ENCODE results near the gene QPCTL. TPM values are rescaled to one million over a fixed set of nuclear protein-coding genes. Genes with fewer than 3 reads are reported as not detected.

The QPCTL gene
- total and polyA plus RNA-seq, 2 of the 13 experiments (the other 11 are each of a cell fraction or from before 2014, with no cell fraction given): 16.0 to 19.1 TPM

GRCh38 chr19:45701676-45702075, 9.2 kb downstream of the QPCTL start (continued):
- TF ChIP-seq TBL1XR1 (IDR thresholded peaks at IDR 0.05; ENCODE audit: borderline replicate concordance, low read length, partially characterized antibody) (no peak), TIGD3 (CRISPR knock-in tag; IDR thresholded peaks at IDR 0.05; ENCODE audit: borderline replicate concordance) (no peak)

GRCh38 chr19:45705115-45705514, 12.6 kb downstream of the QPCTL start:
- Histone ChIP-seq H4K20me1 (ENCODE audit: insufficient read depth, low read length) (no peaks in the 10 kb centered on the region), H3K27ac (ENCODE audit: extremely low read length, insufficient read depth, low read length) (no peak overlapping the region), H3K4me3 (replicated peaks in 1 of 3; ENCODE audit: insufficient read depth in 1 of 3, low read depth in 2 of 3, low read length in 3 of 3) (no peak overlapping the region), H3K79me2 (ENCODE audit: insufficient read depth, low read length) (no peaks in the 10 kb centered on the region), H3K36me3 (replicated peaks in 1 of 2; ENCODE audit: control insufficient read depth in 1 of 2, insufficient read depth in 2 of 2, low read length in 2 of 2) (peaks cover 7 to 12% of the 10 kb centered on the region in 2 experiments; a peak in 4 of 5 replicates), H2AFZ (ENCODE audit: low read length) (no peak overlapping the region), H3K4me2 (ENCODE audit: low read depth, low read length) (no peak overlapping the region), H3K9ac (ENCODE audit: insufficient read depth, low read depth, low read length) (no peak overlapping the region), H3K4me1 (ENCODE audit: insufficient read depth, low read length) (no peaks in the 10 kb centered on the region), H3K27me3 (ENCODE audit: control insufficient read depth in 1 of 2, insufficient read depth in 2 of 2, low read length in 2 of 2) (no peaks in the 10 kb centered on the region), H3K9me3 (ENCODE audit: low read length) (no peaks in the 10 kb centered on the region)
- ATAC-seq: no peak
- TF ChIP-seq ZNF660 (CRISPR knock-in tag; IDR thresholded peaks at IDR 0.05; ENCODE audit: borderline replicate concordance, low read depth) (no peak), AGO2 (optimal IDR thresholded peaks at IDR 0.05; ENCODE audit: low read depth, low read length) (peak; percentile 9)
- TF ChIP-seq, protein P1, sequence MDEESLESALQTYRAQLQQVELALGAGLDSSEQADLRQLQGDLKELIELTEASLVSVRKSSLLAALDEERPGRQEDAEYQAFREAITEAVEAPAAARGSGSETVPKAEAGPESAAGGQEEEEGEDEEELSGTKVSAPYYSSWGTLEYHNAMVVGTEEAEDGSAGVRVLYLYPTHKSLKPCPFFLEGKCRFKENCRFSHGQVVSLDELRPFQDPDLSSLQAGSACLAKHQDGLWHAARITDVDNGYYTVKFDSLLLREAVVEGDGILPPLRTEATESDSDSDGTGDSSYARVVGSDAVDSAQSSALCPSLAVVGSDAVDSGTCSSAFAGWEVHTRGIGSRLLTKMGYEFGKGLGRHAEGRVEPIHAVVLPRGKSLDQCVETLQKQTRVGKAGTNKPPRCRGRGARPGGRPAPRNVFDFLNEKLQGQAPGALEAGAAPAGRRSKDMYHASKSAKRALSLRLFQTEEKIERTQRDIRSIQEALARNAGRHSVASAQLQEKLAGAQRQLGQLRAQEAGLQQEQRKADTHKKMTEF (CRISPR knock-in tag; IDR thresholded peaks at IDR 0.05): no peak
- in situ Hi-C loops (cut with HindIII; ENCODE audit: extremely low pct_ligation_motif_present, low pct_unique_long_range_greater_than_20kb): no loop called here
- FAIRE-seq: no peak
- DNase-seq (ENCODE audit: low spot score): no peak
- no TSS peak for BruUV-seq (replicated peaks)
- ChIA-PET POLR2A (interaction anchor here (4.9 kb wide), 1 partner anchor 12 kb away, joined by 24 read pairs; no protein-coding TSS in a partner anchor), CTCF (ENCODE audit: low intra/inter-chr PET ratio, low total read pairs) (no interaction called here)
- 87% methylated on average over 9 of the region's 9 CpGs for WGBS (ENCODE audit: low lambda C conversion rate)
- intact Hi-C loops (cut with micrococcal nuclease; ENCODE audit: unreplicated experiment): no loop called here
